T follicular helper cell (primary cell): ENCODE measurements around the gene FAM241B.

ENCODE experiments used
- DNase-seq: peaks from one replicate; pipeline ENCODE4 v3.0.0-alpha.2; 2020; ENCODE audit warnings: low read depth

The FAM241B gene

DNA sequence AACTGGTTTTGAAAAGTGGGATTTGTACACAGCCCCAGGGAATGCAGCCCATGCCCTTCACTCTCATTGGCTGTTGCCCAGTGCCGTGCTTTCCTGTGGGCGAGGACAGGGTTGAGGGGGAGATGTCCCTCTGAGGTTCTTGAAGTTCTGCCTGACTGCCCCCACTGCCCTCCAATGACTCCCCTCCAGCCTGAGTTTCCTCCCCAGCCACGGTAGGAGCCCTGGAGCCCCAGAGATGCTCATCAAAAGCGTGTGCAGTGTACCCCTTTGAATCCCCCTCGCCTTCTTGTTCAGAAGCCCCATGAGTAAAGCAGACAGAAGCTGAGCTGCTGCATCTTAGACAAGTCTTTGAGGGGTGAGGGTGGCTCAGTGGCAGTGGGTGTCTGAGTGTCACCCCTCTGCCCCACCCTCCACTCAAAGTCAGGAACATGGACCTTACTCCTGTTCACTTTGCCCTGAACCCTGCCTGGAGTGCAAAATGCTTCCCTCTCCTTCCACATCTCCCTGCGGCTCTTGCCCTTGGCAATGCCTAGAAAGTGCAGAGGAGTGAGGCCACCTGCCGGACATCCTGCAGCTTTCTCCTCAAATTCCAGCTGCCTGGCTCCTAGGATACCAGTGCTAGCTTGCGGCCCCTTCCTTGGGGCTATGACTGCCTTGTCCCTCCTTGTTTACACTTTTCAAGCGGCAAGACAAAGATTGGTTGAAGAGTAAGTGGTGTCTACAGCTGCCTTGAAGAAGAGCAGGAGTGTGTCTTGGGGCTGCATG is 19.9 kb downstream of the FAM241B start:
- no peak for DNase-seq

DNA sequence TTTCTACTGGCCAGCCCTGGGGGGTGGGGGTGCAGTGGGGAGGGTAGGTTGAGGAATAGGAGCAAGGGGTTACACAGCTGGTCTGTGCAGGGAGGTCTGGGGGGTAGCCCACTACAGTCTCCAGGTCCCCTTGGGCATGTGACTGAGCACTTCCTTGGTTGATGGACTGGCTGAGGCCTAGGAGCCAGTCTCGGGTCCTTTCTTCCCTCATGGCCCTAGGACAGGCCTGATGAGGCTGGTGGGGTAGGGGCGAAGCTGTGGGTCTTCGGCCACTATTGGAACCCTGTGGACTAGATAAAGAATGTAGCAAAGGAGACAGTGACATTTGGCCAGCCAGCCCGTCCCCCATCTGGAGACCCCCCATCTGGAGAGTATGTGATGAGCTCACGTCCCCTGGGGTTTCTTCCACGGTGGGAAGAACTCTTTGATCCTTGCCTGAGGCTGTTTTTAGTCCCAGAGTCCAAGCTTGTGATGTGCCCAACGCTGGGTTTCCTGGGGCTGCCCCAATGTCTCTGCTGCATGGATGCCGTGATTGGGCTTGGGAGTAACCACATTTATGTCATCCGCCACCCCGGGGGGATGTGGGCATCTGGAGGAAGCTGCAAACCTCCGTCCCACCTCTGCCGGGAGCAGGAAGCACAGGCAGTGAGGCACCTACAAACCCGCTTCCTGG is 20.7 kb downstream of the FAM241B start:
- no peak for DNase-seq

DNA sequence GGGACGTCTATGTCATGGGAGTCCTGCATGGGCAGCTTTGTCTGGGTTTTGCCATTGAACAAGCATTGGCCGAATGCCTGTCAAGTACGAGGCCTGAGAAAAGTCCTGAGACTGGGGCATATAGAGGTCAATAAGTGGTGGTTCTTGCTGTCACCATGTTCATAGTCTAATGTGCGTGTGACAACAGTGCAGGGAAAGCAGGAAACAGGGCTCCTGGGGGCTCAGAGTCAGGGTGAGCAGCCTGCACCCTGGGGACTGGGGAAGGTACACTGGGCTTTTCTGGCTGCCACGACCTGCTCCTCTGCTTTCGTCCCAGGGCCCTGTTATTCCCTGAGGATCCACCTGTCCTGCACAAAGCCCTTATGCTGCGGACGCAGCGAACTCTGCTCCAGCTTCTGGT is 21.3 kb downstream of the FAM241B start:
- no peak for DNase-seq

DNA sequence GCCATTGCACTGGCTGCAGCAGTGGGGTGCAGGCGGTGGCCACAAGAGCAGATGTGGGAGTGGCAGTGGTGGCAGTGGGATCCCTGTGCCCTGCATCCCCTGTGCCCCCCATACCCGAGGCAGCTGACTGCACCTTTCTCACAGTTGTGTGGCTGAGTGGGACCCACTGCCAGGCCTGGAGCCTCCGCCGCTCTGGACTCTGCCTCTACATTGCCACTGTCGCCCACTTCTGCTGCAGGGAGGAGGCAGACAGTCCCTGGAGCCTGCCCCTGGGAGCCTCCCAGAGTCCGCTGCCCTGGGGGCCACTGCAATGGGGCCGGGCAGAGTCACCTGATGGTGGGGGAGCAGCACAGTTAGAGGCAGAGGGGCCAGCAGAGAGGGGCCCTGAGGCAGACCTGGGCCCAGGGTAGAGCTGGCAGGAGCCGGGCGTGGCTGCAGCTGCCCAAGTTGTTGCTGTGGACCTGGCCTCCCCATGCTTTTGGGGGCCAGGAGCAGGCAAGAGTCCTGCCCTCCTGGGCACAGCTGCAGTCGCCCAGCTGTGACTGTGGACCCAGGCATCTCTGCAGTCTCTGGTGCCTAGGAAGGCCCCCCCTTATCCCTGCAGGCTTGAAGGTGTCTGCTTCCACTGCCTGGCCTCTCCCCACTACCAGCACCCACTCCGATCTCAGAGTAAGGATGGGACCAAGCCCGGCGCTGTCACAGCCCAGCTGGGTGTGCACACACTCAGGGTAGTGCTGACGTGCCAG is 22.2 kb downstream of the FAM241B start:
- DNase-seq = no peak

DNA sequence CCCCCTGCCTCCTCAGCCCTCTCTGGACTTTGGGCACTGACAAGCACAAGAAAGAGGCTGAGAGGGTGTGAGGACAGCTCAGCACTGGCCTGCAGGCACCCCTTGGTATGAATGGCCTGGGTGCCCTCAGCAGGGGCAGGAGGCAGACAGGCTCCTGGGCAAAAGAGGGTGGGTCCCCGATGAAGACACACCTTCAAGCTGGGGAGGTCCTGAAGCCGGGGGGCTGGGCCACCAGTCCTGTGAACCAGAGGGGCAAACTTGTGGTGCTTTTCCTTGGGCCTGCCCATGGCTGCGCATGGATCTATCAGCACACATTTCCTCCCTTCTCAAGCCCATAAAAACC is 22.8 kb downstream of the FAM241B start:
- no peak for DNase-seq

DNA sequence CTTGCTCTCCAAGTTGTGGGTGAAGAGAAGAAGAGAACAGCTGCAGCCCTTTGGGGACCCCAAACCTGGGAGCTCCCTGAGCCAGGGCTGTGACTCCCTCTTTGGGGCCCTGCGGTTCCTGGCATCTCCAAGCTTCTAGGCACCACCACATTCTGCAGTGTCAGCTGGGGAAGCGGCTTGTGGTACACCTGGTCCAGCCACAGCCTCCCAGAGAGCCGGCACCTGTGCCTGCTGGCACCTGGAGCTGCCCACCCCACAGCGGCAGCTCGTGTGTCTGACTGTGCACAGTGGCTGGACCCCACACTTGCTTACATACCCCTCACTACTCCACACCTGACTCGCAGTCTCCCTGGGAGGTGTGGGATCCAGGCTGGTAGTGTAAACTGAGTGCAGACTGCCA is 23.5 kb downstream of the FAM241B start:
- DNase-seq = no peak

DNA sequence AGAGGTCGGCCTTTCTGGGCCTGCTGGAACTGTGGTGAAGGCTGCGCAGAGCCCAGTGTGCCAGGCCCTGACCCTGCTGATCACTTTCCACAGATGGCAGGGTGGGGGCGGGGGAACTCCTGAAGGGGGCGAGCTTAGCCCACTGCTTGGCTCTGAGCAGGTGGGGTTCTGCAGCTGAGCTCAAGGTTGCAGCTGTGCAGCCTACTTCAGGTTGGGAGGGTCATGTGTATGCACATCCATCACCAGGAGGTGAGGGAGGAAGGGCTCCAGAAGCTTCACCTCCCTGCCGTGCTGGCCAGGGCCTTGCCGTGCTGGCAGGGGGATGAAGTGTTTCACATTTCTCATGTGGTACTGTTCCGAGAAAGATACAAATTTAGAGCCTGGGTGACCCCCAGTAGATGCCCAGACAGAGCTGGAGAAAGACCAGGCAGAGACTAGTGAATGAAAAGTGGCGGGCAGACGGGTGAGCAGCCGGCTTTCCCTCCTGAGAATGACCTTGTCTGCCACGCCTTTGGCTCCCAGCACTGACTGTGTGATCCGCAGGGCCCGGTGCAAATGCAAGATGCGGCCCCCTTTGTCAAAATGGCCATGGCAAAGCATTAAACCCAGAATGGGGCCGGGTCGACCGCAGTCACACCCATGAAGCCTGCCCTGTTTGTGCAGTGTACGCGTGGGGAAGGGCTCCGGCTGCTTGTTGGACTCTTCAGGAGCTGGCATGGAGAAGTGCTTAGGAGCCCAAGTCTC is 25.2 kb downstream of the FAM241B start:
- no peak for DNase-seq

DNA sequence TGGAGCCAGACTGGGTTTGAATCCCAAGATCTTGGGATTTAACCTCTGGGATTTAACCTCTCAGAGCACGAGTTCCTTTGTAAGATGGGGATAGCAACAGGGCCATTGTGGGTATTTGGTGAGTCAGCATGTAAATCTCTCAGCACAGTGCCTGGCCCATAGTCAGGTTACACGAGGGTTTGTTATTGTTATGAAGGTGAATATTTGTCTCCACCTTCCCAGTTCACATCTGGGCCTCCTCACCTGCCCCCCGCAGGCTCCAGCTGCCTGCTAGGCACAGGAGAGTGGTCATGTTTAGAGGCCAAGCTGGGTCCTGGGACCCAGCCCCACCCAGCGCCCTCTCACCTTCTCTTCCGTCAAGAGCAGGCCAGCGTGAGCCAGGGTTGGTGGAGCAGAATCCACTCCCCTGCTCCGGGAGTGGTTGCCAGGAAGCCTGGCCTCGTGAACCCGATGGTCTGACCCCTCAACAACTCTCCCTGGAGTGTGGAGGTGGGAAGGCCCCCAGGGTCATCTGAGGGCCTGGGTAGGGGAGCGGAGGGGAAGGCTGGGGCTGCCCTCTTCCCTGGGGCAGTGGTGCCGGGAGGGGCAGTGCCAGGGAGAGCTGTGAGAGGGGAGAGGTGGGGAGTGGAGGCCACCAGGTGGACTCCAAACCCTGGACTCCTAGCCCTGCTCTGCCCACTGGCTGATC is 26.0 kb downstream of the FAM241B start:
- no peak for DNase-seq

DNA sequence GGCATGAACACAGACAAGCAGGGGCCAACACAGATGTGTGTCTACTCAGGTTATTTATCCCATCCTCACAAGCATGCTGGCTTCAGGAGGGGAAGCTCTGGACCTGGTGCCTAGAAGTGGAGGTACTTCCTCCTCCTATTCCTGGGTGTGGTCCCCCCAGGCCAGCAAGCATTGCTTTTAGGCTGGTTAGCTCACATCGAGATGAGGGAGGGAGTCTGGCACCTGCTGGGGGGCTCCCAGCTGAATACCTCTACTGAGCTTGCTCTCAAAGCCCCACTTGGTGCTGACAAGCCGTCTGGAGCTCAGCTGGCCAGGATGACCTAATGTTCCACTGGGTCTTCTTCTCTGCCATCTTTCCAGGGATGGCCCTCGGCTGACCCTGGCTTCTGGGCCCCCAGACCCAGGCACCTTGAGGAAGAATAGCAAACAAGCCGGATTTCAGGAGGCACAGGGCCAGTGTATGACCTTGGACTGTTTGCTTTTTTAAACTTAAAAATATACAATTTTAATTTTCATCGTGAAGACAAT is 26.8 kb downstream of the FAM241B start:
- no peak for DNase-seq

DNA sequence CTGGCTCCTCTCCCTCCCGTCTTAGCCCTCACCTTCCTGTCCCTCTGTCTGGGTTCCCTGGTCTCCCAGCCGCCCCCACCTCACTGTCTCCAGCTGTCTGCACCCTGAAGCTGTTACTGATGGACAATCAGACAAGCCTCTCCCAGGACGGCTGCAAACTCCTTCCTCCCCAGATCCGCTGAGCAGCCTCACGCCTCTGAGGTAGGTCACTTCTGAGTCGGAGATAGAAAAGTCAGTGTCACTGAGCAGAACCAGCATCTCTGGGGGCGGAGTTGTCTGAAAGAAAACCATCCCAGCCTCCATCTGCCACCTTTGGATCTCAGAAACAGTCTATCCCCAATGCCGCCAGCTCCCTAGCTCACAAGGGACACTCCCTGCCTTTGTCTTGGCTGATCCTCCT is 27.4 kb downstream of the FAM241B start:
- no peak for DNase-seq

DNA sequence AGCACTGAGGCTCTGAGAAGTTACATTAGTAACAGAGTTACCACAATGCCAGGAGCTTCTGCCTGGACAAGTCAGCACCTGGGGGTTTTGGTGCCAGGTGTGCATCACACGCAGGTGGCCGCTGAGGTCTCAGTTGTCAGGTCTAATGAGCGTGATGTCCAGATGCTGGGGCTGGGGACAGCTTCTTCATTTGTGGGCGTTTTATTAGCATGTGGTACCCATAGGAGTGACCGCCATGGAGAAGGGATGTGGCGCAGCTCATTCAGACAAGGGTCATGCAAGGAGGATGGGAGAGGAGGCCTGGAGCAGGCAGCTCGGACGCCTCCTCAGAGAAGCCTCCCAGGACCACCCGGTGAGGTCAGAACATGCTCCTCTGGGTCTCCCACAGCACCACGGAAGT is 27.8 kb downstream of the FAM241B start:
- DNase-seq = no peak

DNA sequence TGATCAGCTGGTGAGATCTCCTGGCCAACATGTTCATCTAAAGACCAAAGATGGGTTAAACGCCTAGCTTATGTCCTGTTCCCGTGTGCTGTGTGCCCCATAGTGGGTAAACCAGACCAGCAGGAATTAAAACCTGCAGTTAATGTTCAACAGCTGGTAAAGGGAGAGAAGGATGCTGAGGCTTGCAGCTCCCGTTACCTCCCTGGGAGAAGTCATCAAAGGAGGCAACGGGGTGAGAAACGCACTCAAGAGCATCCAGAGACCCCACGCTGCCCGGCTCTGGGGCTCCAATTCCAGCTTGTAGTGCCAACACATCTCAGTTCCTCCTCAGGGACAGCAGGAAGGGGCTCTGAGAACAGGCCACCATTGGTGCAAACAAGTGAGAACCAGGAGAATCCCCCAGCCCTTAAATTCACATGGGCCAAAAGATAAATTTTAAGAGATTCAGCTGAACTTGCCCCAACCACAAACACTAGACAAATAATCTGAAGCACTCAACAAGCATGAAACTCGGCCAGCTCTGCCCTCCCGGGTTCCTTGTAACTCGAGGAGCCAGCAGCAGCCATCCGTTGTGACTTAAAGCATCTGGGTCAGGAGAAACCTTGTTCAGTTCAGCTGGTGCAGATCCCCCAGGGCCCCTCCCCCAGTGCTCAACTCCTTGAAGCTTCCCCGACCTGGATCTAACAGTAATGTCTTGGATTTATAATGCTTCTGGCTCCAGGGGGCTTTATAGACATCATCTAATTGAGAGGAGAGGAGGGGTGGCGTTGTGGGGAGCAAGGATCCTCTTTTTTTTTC is 29.4 kb downstream of the FAM241B start:
- DNase-seq = no peak

DNA sequence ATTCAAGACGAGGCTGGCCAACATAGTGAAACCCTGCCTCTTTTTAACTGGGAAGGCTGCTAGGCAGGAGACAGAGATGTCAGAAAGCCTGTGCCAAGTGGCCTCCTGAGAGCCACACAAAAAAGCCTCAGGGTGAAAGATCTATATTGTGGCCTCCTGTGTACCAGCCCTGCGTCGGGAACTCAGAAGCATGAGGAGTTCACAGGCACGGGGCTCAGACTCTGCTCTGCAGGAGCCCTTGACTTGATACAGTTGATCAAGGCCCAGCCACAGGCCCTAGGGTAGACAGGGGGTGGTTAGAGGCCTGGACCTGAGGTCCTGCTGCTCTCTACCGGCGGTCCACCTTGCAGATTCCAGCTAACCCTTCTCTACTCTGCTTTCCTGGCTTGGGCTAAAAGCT is 30.2 kb downstream of the FAM241B start:
- DNase-seq = no peak

DNA sequence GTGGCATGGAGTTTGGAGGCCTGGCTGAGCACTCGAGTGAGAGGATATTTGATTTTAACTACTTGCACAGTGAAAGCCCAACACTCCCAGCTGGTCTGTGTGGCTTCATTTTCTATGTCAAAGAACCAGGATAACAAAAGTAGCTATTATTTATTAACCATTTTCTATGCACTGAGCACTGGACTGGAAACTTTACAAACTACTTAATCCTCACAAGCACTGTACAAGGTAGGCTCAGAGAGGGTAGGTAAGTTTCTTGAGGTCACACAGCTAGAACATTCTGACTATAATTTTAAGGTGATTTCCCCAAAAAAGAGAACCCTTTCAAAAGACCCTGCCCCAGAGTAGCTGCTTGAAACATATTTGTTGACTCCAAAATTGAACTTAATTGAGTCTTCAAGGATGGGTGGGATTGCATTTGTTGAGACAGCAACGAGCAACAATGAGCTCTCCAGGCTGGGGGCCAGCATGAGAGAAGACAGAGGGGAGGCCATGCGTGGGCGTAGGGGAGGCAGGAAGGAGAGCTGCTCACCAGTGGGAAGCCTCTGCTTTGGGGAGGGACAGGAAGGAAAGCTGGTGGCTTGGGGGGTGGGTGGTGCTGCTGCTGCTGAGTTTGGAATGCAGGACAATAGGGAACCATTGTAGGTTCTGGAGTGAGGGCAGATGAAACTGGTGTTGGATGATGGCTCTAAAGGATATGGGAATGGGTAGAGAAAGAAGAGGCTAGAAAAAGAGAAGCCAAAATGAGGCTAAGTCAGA is 31.5 kb downstream of the FAM241B start:
- no peak for DNase-seq

DNA sequence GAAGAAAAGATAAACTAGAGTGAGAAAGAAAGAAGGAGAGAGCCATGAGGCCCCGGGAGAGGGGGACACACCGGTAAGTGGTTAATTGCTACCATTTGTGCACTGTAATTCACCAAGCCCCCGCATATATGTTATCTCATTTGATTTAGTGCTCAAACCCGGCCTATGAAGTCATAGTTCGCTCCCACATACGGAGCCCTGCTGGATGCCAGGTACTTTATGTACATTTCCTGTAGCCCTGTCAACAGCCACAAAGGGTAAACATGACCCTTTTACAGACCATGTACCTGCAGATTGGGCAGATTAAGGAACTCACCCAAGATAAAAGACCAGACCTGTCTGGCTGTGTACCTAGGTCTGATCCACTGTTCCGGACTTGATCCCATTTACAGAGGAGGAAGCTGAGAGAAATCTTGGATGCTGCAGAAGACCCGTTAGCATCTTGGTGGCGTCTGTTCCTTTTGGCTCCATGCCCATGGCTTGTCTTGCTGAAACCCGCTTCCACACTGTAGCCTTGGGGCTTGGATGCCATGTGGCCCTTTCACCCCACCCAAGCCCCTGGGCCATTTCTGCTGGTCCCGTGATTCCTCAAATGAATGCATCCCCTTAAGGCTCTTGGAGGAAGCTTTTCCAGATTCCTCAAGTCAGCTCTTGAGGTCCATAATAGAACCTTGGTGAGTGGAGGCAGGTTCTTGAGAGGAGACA is 32.3 kb downstream of the FAM241B start:
- DNase-seq = no peak

DNA sequence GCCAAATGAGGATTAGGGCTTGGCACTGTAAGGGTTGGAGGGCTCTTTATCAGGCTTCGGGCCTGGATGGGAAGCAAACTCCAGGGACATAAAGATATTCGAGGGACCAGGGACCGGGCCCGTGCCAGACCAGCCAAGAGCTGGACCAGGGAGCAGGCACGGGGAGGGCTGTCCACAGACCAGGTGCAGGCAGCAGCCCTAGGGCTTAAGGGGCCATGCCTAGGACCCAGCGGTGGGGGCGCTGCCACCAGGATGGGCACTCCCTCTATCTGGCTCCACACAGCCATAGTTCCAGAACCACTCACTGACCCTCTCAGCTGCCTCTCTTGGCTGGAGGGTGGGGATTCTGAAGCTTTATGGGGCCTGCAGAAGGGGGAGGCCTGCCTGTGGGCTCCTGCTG is 32.9 kb downstream of the FAM241B start:
- no peak for DNase-seq

DNA sequence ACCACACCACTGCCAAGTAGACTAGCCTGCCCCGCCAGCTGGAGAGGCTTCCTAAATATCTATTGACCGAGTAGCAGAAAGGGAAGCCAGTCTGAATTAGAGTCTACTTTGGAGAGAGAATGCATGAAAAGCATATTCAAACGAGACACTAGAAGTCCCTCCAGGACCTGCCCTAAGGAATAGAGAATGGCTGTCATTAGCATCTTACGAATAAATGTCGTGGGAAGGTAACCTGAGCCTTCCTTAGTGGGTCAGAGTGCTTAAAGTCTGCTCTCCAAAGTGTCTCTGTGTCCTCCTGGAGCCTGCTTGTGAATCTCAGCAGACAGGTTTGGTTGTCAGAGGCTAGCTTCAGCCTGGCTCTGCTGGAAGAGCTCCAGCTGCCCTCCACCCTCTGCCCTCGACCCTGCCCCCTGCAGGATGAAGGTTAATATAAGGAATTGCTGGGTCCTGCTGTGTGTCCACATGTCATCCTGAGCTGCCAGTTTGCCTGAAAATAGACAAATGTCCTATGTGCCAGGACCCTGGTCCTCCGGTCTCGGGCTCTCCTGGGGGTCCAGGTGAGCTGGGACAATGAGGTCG is 33.4 kb downstream of the FAM241B start:
- no peak for DNase-seq

DNA sequence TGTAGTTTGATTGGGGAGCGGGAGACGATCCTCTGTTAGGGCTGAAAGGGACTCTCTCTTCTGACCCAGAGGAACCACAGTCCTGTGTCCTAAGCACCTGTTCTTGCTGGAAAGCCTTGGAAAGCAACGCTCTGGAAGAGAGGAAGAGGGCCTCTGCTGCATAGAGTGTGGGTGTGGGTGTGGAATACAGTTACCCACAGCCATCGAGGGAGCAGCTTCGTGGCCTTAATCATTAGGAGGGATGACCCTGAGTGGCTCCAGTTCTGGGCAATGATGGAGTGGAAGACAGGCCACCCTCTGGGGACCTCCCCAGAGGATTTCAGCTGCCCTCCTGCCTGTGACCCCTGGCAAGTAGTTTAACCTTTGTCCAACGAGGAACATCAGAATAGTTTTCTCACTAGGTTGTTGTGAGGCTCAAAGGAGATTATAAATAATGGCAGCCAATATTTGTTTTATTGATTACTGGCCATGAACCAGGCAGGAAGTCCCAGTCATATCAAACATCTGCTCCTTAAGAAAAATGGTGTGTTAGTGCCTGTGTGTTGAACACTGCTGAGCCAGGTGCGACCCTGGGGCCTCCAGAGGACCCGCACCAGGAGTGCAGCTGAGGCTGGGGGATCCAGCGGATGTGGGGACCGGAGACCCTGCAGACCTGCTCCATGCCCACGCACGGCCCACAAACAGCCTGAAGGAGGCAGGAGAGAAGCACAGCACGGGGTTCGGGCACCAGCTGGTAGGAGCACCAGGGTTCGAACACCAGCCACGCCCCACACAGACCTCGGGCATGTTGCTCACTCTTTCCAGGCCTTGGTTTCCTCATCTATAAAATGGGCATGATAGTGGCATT is 35.6 kb downstream of the FAM241B start:
- no peak for DNase-seq
